Fibroblast of villous mesenchyme (primary cell): ENCODE data around the gene RAD23B. TPM values are rescaled to one million over a fixed set of nuclear protein-coding genes. Genes with fewer than 3 reads are reported as not detected.
"Not testable (repeated sequence)": the region's sequence is repeated elsewhere in the genome, so short reads cannot be mapped to it uniquely, and the experiment has no call there.

Source experiments
- DNase-seq: peaks from one replicate; pipeline ENCODE4 v3.0.0-alpha.2; 2010; ENCODE audit warnings: low read depth
- H3K4me3 ChIP-seq: 2 replicates; pipeline ENCODE4 v1.5.1; 2011; ENCODE audit warnings: low read depth, mild to moderate bottlenecking, low read length
- total RNA-seq: library from RNA; depleted of rRNA; stranded (reverse); fragments of >200 nt; gene quantifications from 2 replicates; pipeline ENCODE4 v1.2.3, GENCODE V29; 2012
- TF ChIP-seq, protein P1 (sequence below): IDR thresholded peaks from 2 replicates; pipeline ENCODE4 v1.5.1; 2012; ENCODE audit warnings: low read depth, mild to moderate bottlenecking, low read length; ENCODE audit not compliant: insufficient read depth

The RAD23B gene
- total RNA-seq, 1 donor, result 375 TPM

DNA sequence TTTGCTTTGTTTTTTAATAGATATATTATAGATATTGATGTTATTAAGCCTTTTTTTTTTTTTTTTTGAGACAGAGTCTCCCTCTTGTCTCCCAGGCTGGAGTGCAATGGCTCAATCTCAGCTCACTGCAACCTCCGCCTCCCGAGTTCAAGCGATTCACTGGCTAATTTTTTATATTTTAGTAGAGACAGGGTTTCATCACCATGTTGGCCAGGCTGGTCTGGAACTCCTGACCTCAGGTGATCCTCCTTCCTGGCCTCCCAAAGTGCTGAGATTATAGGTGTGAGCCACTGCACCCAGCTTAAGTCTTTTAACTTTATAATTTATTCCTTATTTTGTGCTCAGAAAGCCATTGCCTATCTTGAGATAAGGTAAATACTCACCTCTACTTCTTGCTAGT is 24.2 kb upstream of the RAD23B start:
- no peak overlapping the region for H3K4me3 ChIP-seq
- DNase-seq, result no peak
- TF ChIP-seq, protein P1, sequence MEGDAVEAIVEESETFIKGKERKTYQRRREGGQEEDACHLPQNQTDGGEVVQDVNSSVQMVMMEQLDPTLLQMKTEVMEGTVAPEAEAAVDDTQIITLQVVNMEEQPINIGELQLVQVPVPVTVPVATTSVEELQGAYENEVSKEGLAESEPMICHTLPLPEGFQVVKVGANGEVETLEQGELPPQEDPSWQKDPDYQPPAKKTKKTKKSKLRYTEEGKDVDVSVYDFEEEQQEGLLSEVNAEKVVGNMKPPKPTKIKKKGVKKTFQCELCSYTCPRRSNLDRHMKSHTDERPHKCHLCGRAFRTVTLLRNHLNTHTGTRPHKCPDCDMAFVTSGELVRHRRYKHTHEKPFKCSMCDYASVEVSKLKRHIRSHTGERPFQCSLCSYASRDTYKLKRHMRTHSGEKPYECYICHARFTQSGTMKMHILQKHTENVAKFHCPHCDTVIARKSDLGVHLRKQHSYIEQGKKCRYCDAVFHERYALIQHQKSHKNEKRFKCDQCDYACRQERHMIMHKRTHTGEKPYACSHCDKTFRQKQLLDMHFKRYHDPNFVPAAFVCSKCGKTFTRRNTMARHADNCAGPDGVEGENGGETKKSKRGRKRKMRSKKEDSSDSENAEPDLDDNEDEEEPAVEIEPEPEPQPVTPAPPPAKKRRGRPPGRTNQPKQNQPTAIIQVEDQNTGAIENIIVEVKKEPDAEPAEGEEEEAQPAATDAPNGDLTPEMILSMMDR, result no peak

DNA sequence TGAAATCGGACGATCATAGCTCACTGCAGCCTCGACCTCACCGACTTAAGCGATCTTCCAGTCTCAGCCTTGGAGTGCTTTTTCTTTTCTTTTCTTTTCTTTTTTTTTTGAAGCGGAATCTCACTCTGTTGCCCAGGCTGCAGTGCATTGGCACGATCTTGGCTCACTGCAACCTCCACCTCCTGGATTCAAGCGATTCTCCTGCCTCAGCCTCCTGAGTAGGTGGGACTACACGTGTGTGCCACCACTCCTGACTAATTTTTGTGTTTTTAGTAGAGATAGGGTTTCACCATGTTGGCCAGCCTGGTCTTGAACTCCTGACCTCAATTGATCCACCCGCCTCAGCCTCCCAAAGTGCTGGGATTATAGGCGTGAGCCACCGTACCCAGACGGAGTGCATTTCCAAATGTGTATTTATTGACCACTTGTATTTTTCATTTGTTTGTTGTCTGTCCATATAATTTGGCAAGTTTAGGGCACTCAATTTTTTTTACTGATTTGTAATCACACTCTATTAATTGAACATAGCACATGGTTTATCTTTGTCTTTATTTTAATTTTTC is 23.2 kb upstream of the RAD23B start:
- DNase-seq, H3K4me3 ChIP-seq: not testable (repeated sequence)

DNA sequence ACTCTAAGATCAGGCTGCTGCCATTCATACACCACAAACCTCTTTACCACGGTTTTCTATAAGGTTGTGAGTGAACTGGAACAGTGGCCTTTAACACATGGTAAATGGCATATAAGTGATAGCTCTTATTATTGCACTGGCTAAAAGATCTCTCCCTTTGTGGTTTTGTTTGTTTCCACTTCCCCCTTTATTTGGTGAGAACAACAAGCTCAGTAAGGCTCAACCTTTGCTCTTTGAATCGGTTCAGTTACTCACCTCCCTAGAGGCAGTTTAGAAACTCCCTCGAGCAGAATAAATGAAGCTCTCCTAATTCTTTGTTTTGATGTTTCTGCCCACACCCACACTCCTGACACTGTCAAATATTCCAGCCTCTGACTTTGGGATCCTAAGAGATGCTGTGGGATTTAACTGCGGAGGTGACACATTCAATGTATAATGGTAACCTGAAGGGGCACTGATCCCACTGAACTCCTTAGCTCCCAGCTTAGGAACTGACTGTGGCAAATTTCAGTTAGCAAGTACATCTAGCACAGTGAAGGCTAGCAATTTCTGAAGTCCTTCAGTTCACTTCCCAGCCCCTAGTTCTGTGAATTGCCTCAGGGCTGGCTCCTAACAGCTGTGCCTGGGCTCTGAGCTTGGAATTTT is 22.5 kb upstream of the RAD23B start:
- H3K4me3 ChIP-seq, result no peak overlapping the region
- TF ChIP-seq, protein P1, result no peak
- DNase-seq, result peak; percentile 44

DNA sequence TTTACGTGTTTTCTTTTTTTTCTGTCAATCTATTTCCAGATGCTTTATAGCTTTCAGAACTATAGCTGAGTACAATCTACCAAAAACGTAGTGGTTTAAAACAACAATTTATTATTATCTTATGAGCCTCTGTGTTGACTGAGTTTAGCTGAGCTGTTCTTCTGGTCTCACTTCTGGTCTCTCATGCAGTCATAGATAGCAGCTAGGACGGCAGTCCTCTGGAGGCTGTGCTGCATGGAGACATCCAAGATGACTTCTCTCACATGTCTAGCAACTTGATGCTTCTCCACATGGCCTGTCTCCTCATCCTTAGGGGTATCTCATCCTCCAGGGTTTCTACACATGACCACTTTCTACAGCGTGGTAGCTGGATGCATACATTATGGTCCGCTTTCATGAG is 22.0 kb upstream of the RAD23B start:
- DNase-seq, result no peak
- TF ChIP-seq, protein P1, result no peak
- no peak overlapping the region for H3K4me3 ChIP-seq

DNA sequence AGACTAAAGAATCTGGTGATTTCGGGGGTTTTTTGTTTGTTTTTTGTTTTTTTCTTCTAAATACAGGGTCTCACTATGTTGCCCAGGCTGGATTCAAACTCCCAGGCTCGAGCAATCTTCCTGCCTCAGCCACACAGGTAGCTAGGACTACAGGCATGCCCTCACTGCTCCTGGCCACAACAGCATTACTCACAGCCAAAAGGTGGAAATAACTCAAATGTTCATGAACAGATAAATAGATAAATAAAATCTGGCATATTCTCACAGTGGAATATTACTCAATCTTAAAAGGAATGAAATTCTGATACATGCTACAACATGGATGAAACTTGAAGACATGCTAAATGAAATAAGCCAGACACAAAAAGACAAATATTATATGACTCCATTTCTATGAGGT is 19.8 kb upstream of the RAD23B start:
- TF ChIP-seq, protein P1, result no peak
- H3K4me3 ChIP-seq, result no peak overlapping the region
- no peak for DNase-seq

DNA sequence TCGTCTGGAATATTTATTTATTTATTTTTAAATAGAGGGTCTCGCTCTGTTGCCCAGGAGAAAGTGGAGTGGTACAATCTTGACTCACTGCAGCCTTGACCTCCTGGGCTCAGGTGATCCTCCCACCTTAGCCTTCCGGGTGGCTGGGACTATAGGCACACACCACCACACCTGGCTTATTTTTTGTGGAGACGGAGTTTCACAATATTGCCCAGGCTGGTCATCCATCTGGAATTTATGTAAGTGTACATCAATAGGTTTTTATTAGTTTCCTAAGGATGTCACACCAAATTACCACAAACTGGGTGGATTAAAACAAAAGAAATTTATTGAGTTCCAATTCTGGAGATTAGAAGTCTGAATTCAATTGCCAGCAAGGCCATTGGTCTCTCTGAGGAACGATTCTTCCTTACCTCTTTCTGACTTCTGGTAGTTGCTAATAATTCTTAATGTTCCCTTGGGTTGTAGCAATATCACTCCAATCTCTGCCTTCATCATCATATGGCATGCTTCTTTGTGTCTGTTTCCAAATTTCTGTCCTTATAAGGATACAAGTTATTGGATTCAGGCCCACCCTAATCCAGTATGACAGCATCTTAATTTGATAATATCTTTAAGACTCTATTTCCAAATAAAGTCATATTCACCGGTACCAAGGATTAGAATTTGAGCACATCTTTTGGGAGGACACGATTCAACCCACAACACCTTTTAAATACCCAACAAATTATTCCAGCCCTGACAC is 16.3 kb upstream of the RAD23B start:
- TF ChIP-seq, protein P1, result no peak
- H3K4me3 ChIP-seq, result no peak overlapping the region
- no peak for DNase-seq

DNA sequence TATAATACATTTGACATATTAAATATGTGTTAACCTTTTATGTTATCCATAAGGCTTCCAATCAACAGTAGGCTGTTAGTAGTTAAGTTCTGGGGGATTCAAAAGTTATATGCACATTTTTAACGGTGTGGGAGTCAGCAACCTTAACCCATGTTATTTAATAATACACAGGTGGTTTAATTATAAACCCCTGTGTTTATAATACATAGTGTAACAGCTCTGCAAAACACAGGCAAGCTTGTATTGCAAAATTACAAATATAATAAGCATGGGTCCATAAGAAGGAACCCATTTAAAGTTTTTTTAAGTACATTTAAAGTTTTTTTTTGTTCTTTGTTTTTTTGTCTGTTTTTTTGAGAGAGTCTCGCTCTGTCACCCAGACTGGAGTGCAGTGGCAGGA is 14.5 kb upstream of the RAD23B start:
- H3K4me3 ChIP-seq, result no peak overlapping the region
- no peak for DNase-seq
- TF ChIP-seq, protein P1, result no peak
